LNCAP (cell line): ENCODE results near the gene WIZ.

Source experiments
- TF ChIP-seq, protein P1 (sequence below): fragments of 450-650 bp; IDR thresholded peaks from 2 replicates; pipeline ENCODE4 v1.5.1; 2017; ENCODE audit warnings: mild to moderate bottlenecking

The WIZ gene

GRCh38 chr19:15479391-15480345 lies 29.9 kb upstream of the WIZ start, which contains the start of gene PGLYRP2:
Gene PGLYRP2, minus strand, starts transcription at chr19:15479501. Its CDS starts 130 bp downstream, at chr19:15479371.
- TF ChIP-seq, protein P1, sequence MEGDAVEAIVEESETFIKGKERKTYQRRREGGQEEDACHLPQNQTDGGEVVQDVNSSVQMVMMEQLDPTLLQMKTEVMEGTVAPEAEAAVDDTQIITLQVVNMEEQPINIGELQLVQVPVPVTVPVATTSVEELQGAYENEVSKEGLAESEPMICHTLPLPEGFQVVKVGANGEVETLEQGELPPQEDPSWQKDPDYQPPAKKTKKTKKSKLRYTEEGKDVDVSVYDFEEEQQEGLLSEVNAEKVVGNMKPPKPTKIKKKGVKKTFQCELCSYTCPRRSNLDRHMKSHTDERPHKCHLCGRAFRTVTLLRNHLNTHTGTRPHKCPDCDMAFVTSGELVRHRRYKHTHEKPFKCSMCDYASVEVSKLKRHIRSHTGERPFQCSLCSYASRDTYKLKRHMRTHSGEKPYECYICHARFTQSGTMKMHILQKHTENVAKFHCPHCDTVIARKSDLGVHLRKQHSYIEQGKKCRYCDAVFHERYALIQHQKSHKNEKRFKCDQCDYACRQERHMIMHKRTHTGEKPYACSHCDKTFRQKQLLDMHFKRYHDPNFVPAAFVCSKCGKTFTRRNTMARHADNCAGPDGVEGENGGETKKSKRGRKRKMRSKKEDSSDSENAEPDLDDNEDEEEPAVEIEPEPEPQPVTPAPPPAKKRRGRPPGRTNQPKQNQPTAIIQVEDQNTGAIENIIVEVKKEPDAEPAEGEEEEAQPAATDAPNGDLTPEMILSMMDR, result peak; percentile 64

DNA sequence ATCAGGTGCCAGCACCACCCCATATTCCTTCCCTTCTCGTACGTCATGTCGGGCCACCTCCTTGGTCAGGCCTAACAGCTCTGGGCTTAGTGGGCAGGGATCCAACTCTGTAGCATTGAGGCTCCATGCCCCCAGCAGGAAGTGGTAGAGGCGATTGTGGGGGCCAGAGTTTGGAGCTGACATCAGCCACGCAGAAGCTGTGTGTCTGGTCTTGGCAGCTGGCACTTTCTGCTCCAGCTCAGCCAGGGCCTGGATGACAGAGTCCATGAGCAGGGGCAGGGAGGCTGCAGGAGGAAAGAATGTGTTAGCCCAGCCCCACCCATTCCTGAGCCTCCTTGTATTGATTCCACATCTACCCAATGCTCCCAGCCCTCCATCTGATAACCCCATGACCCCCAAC lies 26.6 kb upstream of the WIZ start:
- TF ChIP-seq, protein P1, result no peak

- TF ChIP-seq, protein P1, result no peak
These were observed 25.9 kb upstream of the WIZ start for GRCh38 chr19:15475611-15476010.

DNA sequence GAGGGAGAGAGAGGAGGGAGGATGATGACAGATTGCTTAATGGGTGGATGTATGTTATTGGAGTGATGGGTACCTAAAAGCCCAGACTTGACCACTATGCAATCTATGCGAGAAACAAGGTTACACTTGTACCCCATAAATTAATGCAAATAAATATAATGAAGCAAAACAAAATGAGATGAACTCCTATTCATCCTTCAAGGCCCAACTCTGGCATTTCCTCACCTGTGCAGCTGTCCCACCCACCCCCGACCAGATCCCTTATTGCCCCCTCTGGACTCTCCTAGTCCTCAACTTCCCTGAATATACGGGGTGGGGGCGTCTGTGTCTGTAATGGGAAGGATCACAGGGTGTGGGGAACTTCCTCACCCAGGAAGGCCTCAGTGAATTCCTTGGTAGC lies 25.4 kb upstream of the WIZ start:
- TF ChIP-seq, protein P1, result no peak

DNA sequence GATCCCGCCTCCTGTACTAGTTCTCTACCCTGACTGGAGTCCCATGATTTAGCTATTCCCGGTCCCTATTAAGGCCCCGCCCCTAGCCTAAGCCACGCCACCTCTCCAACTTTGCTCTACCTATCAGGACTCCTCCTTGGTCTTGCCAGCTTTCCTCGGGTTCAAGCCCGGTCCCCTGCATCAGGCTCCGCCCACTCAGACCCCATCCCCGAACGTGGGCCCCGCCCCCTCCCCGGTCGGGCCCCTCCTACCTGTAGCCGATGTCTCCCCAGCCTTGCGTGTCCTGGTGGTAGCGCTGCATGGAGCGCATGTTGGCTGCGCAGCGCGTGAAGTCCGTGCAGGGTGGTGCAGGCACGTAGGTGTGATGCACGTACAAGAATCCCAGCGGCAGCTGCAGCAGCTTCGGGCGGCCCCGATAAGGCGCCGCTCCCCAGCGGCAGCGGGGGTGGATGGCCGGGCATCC lies 21.9 kb upstream of the WIZ start:
- TF ChIP-seq, protein P1, result no peak

DNA sequence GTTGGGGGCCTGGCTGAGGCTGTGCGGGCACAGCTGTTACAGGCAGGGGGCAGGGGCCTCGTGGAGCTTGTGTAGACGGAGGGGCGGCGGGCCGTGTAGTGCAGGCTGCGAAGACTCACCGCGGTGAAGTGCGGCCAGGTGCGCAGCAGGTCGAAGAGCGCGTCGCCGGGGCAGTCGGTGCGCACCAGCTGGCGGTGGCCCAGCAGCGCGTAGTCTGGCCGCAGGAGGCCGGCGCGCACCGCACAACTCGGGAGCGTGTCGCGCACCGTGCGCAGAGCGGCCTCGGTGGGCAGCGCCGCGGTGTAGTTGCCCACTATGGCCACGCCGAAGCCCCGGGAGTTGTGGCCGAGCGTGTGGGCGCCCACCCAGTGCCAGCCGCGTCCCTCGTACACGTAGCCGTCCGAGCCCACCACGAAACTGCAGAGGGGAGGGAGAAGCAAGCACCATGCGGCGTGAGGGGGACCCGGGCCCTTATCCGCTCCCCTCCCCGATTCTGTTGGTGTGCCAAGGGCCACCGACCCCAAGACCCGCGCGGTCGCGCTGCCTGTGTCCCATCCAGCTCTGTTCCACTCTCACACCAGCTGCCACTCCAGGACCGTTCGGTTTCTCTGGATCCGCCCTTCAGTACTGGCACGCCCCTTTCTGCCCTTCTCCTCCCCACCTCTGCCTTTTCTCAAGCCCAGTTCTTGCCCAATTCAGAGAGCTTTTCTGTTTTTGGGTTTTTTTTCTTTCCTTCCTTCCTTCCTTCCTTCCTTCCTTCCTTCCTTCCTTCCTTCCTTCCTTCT lies 19.9 kb upstream of the WIZ start:
- TF ChIP-seq, protein P1, result no peak

DNA sequence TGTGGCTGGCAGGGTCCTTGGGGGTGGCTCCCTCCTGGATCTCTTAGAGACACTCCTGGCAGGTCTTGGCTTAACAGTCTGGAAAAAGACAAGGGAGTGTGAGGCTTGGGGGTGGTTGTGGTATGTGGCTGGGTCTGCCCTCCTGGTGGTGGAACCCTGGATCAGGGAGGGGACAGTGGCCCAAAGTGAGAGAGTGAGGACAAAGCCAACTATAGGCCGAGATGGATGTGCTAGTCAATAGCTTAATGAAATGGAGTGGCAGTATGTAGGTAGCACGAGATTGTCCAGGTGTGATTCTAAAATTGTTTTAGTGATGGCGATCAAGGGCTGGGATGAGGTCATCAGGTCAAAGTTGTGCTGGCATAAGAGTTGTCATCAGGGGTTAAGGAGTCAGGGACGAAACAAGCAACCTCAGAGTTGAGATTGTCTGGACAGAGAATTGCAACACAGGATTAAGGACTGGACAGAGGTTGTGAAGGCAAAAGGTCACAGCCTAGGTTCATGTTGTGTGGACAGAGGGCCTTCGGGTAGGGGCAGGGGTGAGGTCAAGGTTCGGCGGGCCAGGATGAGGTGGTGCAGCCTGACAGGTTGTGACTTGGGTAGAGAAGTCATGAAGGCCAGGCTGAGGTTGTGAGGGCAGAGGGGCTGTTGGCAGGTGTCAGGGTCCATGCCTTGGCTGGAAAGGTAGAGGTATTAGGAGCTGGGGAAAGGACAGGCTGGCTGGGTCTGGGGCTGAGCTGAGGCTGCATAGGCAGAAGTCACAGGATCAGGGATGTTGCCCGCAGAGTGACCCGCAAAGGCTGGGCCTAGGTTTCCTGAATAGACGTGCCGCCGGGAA lies 19.1 kb upstream of the WIZ start:
- TF ChIP-seq, protein P1, result no peak
